Urinary bladder (tissue), 4 donors: ENCODE measurements around the gene MAGIX. TPM values are rescaled to one million over a fixed set of nuclear protein-coding genes. Genes with fewer than 3 reads are reported as not detected.

Experiments
- DNase-seq: peaks from one replicate; pipeline ENCODE4 v3.0.0-alpha.2; 2015; ENCODE audit errors: extremely low spot score
- H3K27ac ChIP-seq: one replicate; pipeline ENCODE4 v1.5.1; 2013; ENCODE audit warnings: low read depth, mild to moderate bottlenecking, moderate library complexity
- H3K36me3 ChIP-seq: one replicate; pipeline ENCODE4 v1.6.1; 2013; ENCODE audit warnings: mild to moderate bottlenecking, moderate library complexity; ENCODE audit not compliant: insufficient read depth
- H3K4me1 ChIP-seq: one replicate; pipeline ENCODE4 v1.6.1; 2013; ENCODE audit warnings: mild to moderate bottlenecking, moderate library complexity; ENCODE audit not compliant: insufficient read depth
- H3K4me3 ChIP-seq: one replicate; pipeline ENCODE4 v1.5.1; 2013; ENCODE audit warnings: low read depth, low read length
- WGBS: extraction: QIAGEN DNeasy Blood & Tissue Kit; methylation state at CpG from one replicate; pipeline ENCODE4 v1.1.7; 2013; 5-methylcytosine and 5-hydroxymethylcytosine counted together
- polyA plus RNA-seq: library from polyadenylated mRNA; stranded (reverse); fragments of 200-250 nt; gene quantifications from one replicate; pipeline ENCODE4 v1.2.3, GENCODE V29; 2013
- total RNA-seq: library from RNA; depleted of rRNA; stranded (reverse); fragments of >200 nt; gene quantifications from one replicate; pipeline ENCODE4 v1.2.3, GENCODE V29; 2014
- donor health status: healthy with polysubstance abuse.
- donor health status: healthy.

MAGIX gene
- total and polyA plus RNA-seq, 2 donors: 1.9 to 4.0 TPM

GRCh38 chrX:49193542-49193964 lies 31.0 kb downstream of the MAGIX start:
- Histone ChIP-seq H3K4me3 (no peak overlapping the region), H3K27ac (no peak overlapping the region), H3K36me3 (no peaks in the 10 kb centered on the region), H3K4me1 (no peaks in the 10 kb centered on the region)
- 81% methylated on average over 2 of the region's 2 CpGs for WGBS
- no peak for DNase-seq

- no peaks in the 10 kb centered on the region for H3K36me3 ChIP-seq
- H3K4me3 ChIP-seq: no peak overlapping the region
- H3K4me1 ChIP-seq: no peaks in the 10 kb centered on the region
- WGBS: 73% methylated on average over 13 of the region's 13 CpGs
- H3K27ac ChIP-seq: no peak overlapping the region
- no peak for DNase-seq
Observed at GRCh38 chrX:49197543-49198087, 35.1 kb downstream of the MAGIX start.

- DNase-seq: no peak
- no peak overlapping the region for H3K4me3 ChIP-seq
- H3K4me1 ChIP-seq: no peaks in the 10 kb centered on the region
- WGBS: 15% methylated on average over 12 of the region's 12 CpGs
- no peaks in the 10 kb centered on the region for H3K36me3 ChIP-seq
- no peak overlapping the region for H3K27ac ChIP-seq
Observed at GRCh38 chrX:49198540-49199314, 36.2 kb downstream of the MAGIX start.

GRCh38 chrX:49199315-49199595 lies 36.7 kb downstream of the MAGIX start:
- Histone ChIP-seq H3K4me3 (no peak overlapping the region), H3K27ac (no peak overlapping the region)

DNA sequence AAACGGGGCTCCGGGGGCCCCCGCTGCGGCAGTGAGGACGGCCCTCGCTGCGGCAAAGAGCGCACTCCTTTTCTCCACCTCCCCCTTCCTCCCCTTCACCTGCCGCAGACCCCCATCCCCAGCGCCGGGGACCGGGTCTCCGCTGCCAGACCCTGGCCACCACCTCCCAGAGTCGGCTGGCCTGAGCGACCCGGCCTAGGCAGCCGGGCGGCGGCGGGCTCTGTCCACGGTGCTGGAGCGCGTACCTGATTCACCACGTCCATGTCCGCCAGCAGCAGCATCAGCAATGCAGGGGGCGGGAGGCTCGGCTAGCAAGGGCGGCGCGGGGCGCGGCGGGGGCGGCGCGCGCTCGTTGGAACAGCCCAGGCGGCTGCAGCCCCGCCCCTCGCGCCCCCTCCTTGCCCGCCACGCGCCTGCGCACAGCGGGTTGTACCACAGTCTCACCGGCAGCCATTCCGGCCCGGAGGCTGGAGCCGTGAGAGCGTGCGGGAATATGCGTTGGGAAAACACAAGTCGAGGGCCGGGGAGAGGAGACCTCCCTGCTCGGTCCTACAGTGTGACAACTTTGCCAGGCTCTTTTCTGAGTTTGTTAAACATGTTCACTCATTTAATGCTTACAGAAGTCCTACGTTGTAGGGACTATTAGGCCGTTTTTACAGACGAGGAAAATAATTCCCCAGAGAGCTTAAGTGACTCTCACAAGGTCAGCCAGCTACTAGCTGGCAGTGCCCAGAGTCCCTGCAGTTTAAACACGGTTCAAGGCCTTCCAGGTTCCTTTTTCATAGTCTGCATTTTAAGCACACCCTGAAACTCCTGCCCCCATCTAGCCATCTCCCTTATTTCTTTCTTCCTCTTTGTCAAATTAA lies 37.6 kb downstream of the MAGIX start, which contains the start of gene SYP:
TSS of gene SYP (minus strand) at position 288 of the 866 bp plus-strand sequence. CDS start at position 281, 7 bp downstream.
- H3K4me1 ChIP-seq: no peaks in the 10 kb centered on the region
- WGBS: under 1% methylated on average over 59 of the region's 61 CpGs
- DNase-seq: peak; percentile 43
- peak within 1 kb of the TSS; percentile 10 for H3K4me3 ChIP-seq
- H3K36me3 ChIP-seq: no peaks in the 10 kb centered on the region
- H3K27ac ChIP-seq: no peak within 1 kb of the TSS

More at GRCh38 chrX:49199315-49199595, 36.7 kb downstream of the MAGIX start:
- no peaks in the 10 kb centered on the region for H3K4me1 ChIP-seq
- 6% methylated on average over 11 of the region's 11 CpGs for WGBS
- no peak for DNase-seq
- H3K36me3 ChIP-seq: no peaks in the 10 kb centered on the region

DNA sequence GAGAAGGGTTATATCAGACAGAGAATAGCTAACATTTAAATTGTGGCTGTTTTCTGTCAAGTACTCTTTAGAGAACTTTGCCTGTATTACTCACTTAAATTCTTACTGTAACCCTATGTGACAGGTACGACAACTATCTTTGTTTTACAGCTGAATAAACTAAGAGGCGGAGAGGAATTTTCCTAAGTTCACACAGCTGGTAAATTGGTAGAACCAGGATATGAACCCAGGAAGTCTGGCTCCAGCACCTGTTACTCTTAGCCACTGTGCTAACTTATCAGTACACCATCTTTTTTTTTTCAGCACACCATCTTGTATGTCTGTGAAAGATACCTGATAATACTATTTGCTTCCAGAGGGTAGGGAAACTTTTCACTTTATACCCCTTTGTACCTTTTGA lies 39.5 kb downstream of the MAGIX start:
- H3K36me3 ChIP-seq: no peaks in the 10 kb centered on the region
- no peak for DNase-seq
- H3K27ac ChIP-seq: no peak overlapping the region
- 74% methylated on average over 2 of the region's 2 CpGs for WGBS
- H3K4me3 ChIP-seq: no peak overlapping the region
- no peaks in the 10 kb centered on the region for H3K4me1 ChIP-seq

- H3K4me3 ChIP-seq: no peak overlapping the region
- no peak overlapping the region for H3K27ac ChIP-seq
- no peaks in the 10 kb centered on the region for H3K36me3 ChIP-seq
- H3K4me1 ChIP-seq: no peaks in the 10 kb centered on the region
- WGBS: 61% methylated on average over 3 of the region's 3 CpGs
- DNase-seq: no peak
Observed at GRCh38 chrX:49203536-49203935, 41.0 kb downstream of the MAGIX start.

DNA sequence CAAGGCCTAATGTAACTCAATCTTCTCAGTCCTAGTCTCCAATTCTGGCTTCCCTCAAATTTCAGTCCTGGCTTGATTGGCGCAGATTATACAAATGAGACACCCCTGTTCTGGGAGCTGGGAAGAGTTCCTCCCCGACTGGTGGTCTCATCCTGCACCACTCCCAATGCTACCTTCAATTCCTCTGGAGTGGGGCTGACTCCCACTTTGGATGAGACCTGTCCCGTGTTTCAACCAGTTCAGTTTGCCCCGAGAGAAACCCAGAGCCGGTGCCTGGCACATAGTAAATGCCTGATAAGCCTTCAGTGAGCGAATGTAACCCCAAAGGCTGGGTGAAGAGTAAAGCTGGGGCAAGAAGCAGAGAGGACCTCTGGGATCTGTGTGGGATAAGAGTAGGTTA lies 41.5 kb downstream of the MAGIX start:
- H3K36me3 ChIP-seq: no peaks in the 10 kb centered on the region
- no peak overlapping the region for H3K4me3 ChIP-seq
- DNase-seq: no peak
- no peak overlapping the region for H3K27ac ChIP-seq
- no peaks in the 10 kb centered on the region for H3K4me1 ChIP-seq
- WGBS: 86% methylated on average over 6 of the region's 6 CpGs

DNA sequence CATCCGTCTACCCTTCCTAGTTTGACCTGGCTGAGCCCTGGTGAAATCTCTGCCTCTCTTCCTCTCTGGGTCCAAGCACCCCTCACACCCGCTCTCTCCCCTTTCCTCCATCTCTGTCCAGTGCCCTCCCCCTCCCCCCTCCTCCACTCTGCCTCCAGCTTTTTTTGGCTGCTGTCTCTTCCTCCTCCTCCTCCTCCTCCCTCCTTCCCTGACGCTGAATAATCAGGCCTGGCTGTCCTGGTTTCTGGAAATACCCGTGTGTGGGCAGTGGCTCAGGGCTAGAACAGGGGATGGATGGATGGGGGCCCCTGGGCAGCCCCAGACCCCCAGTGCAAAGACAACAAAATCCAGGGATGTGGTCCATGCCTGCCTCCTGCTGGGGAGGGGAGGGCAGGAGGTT lies 42.2 kb downstream of the MAGIX start:
- no peaks in the 10 kb centered on the region for H3K4me1 ChIP-seq
- DNase-seq: no peak
- no peaks in the 10 kb centered on the region for H3K36me3 ChIP-seq
- no peak overlapping the region for H3K27ac ChIP-seq
- 46% methylated on average over 4 of the region's 4 CpGs for WGBS
- H3K4me3 ChIP-seq: no peak overlapping the region

GRCh38 chrX:49205443-49205842 lies 42.9 kb downstream of the MAGIX start:
- no peak overlapping the region for H3K4me3 ChIP-seq
- no peaks in the 10 kb centered on the region for H3K4me1 ChIP-seq
- WGBS: 84% methylated on average over 13 of the region's 13 CpGs
- no peak for DNase-seq
- no peaks in the 10 kb centered on the region for H3K36me3 ChIP-seq
- no peak overlapping the region for H3K27ac ChIP-seq

DNA sequence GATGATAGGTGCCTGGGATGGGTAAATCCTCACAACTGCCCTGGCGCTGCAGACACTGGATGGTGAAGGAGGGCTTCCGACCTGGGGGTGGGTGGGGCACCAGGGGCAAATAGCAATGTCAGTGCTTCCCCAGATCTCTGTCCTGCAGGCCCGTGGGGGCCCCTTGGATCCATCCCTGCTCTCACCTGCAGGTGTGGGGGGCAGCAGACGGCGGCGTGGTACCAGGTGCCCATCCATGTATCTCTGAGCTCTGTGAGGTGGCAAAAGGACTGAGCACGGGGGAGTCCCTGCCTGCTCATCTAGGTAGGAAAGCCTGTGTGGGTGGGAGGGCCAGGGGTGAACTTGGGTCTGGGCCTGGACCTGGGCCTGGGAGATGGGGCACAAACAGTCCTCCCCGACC lies 44.0 kb downstream of the MAGIX start:
- DNase-seq: no peak
- no peaks in the 10 kb centered on the region for H3K36me3 ChIP-seq
- no peak overlapping the region for H3K27ac ChIP-seq
- H3K4me3 ChIP-seq: no peak overlapping the region
- 86% methylated on average over 8 of the region's 8 CpGs for WGBS
- H3K4me1 ChIP-seq: no peaks in the 10 kb centered on the region

GRCh38 chrX:49208399-49208798 lies 45.8 kb downstream of the MAGIX start:
- Histone ChIP-seq H3K4me3 (no peak overlapping the region), H3K27ac (no peak overlapping the region), H3K36me3 (no peaks in the 10 kb centered on the region), H3K4me1 (no peaks in the 10 kb centered on the region)
- WGBS: 88% methylated on average over 5 of the region's 5 CpGs
- DNase-seq: no peak

DNA sequence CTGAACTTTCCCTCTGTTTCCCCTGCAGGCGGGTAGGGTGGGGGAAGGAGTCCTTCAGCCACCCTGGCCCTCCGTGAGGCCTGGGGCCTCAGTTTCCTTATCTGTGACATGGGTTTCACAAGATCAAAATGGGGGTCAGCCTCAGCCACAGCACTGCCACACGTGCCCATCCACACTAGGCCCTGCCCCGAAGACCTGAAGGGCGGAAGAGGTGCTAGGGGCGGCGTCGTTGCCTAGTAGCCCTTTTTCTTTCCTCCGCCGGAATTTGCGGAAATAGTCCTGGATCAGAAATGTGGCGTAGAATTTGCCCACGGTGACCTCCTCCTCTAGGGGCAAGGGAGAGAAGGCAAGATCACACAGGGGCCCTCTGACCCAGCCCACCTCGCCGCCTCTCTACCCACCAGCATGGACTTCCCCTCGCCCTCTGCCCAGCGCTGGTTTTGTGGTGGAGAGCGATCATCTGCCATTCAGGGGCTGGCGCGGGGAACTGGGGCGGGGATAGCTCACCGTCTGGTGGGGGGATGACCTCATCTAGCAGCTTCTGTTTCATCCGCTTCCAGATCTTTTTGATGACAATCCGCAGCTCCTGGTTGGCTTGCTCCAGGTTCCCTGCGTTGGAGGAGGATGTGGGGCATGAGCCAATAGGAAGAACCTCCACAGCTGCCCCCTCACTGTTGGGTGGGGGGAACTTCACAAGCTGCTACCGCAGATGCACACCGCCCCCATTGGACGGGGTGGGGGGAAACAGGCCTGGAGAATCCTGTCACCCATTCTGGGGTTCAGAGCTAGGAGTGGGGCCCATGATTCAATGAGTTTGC lies 47.1 kb downstream of the MAGIX start:
- Histone ChIP-seq H3K4me3 (no peak overlapping the region), H3K4me1 (no peaks in the 10 kb centered on the region), H3K36me3 (no peaks in the 10 kb centered on the region), H3K27ac (no peak overlapping the region)
- 22% methylated on average over 28 of the region's 28 CpGs for WGBS
- no peak for DNase-seq
